ENCODE data around the gene MEF2B. TPM values are rescaled to one million over a fixed set of nuclear protein-coding genes. Genes with fewer than 3 reads are reported as not detected.
"Not testable (repeated sequence)": the region's sequence is repeated elsewhere in the genome, so short reads cannot be mapped to it uniquely, and the experiment has no call there.

Gene MEF2B
- total and polyA plus RNA-seq, 2 experiments from 2014 or later, result 7.4 to 8.3 TPM

- TF ChIP-seq, protein P1, sequence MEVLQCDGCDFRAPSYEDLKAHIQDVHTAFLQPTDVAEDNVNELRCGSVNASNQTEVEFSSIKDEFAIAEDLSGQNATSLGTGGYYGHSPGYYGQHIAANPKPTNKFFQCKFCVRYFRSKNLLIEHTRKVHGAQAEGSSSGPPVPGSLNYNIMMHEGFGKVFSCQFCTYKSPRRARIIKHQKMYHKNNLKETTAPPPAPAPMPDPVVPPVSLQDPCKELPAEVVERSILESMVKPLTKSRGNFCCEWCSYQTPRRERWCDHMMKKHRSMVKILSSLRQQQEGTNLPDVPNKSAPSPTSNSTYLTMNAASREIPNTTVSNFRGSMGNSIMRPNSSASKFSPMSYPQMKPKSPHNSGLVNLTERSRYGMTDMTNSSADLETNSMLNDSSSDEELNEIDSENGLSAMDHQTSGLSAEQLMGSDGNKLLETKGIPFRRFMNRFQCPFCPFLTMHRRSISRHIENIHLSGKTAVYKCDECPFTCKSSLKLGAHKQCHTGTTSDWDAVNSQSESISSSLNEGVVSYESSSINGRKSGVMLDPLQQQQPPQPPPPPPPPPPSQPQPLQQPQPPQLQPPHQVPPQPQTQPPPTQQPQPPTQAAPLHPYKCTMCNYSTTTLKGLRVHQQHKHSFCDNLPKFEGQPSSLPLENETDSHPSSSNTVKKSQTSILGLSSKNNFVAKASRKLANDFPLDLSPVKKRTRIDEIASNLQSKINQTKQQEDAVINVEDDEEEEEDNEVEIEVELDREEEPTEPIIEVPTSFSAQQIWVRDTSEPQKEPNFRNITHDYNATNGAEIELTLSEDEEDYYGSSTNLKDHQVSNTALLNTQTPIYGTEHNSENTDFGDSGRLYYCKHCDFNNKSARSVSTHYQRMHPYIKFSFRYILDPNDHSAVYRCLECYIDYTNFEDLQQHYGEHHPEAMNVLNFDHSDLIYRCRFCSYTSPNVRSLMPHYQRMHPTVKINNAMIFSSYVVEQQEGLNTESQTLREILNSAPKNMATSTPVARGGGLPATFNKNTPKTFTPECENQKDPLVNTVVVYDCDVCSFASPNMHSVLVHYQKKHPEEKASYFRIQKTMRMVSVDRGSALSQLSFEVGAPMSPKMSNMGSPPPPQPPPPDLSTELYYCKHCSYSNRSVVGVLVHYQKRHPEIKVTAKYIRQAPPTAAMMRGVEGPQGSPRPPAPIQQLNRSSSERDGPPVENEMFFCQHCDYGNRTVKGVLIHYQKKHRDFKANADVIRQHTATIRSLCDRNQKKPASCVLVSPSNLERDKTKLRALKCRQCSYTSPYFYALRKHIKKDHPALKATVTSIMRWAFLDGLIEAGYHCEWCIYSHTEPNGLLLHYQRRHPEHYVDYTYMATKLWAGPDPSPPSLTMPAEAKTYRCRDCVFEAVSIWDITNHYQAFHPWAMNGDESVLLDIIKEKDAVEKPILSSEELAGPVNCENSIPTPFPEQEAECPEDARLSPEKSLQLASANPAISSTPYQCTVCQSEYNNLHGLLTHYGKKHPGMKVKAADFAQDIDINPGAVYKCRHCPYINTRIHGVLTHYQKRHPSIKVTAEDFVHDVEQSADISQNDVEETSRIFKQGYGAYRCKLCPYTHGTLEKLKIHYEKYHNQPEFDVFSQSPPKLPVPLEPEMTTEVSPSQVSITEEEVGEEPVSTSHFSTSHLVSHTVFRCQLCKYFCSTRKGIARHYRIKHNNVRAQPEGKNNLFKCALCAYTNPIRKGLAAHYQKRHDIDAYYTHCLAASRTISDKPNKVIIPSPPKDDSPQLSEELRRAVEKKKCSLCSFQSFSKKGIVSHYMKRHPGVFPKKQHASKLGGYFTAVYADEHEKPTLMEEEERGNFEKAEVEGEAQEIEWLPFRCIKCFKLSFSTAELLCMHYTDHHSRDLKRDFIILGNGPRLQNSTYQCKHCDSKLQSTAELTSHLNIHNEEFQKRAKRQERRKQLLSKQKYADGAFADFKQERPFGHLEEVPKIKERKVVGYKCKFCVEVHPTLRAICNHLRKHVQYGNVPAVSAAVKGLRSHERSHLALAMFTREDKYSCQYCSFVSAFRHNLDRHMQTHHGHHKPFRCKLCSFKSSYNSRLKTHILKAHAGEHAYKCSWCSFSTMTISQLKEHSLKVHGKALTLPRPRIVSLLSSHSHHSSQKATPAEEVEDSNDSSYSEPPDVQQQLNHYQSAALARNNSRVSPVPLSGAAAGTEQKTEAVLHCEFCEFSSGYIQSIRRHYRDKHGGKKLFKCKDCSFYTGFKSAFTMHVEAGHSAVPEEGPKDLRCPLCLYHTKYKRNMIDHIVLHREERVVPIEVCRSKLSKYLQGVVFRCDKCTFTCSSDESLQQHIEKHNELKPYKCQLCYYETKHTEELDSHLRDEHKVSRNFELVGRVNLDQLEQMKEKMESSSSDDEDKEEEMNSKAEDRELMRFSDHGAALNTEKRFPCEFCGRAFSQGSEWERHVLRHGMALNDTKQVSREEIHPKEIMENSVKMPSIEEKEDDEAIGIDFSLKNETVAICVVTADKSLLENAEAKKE (CRISPR knock-in tag; IDR thresholded peaks at IDR 0.05), result no peak
Observed at GRCh38 chr19:19179548-19180441, 9.7 kb upstream of the MEF2B start (continued).

DNA sequence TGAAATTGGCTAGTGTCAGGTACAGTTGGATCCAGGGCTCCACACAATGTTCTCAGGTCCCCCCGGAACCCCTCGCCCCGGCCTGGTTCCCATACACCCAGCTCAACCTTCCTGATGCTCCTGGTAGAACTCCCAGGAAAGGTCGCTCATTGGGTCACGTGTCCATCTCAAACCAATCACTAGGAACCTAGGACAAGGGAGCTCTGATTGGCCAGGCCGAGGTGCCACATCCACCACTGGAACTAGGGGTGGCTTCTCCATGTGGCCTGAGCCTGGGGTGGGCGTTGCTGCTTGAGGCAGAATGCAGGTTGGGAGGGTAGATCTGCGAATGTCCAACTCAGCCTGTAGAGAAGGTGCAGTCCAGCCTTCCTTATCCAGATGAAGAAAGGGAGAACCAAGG lies 6.9 kb upstream of the MEF2B start:
- Histone ChIP-seq H3K27ac (ENCODE audit: low read depth) (no peak overlapping the region), H4K20me1 (replicated peaks; ENCODE audit: insufficient read depth) (no peaks in the 10 kb centered on the region), H3K4me3 (no peak overlapping the region), H3K4me1 (ENCODE audit: insufficient read depth) (peaks cover 6% of the 10 kb centered on the region), H3K27me3 (ENCODE audit: insufficient read depth) (peaks cover under 1% of the 10 kb centered on the region; the same call in 1 of the 2 replicates), H3K9me2 (ENCODE audit: insufficient read depth) (no peaks in the 10 kb centered on the region), H3K79me2 (replicated peaks; ENCODE audit: insufficient read depth) (no peaks in the 10 kb centered on the region), H3K36me3 (ENCODE audit: insufficient read depth) (no peaks in the 10 kb centered on the region), H3K4me2 (no peak overlapping the region), H3F3A (replicated peaks; ENCODE audit: low read depth) (no peaks in the 10 kb centered on the region), H2AFZ (no peak overlapping the region)
- Mint-ChIP-seq H3K27me3 (ENCODE audit: insufficient read depth, low read depth, poor library complexity) (peaks cover 10% of the 10 kb centered on the region), H3K4me3 (no peak overlapping the region), H3K36me3 (ENCODE audit: low read depth) (peaks cover 12% of the 10 kb centered on the region), H3K27ac (no peak overlapping the region), H3K4me1 (peaks cover 6% of the 10 kb centered on the region), H3K9me3 (no peaks in the 10 kb centered on the region)
- DNase-seq (ENCODE audit: low spot score) (no peak), ATAC-seq (no peak)
- TF ChIP-seq EZH2 (IDR thresholded peaks at IDR 0.05; ENCODE audit: low read depth, unreplicated experiment), result no peak
- TF ChIP-seq CREB1 (CRISPR knock-in tag; IDR thresholded peaks at IDR 0.05; ENCODE audit: low read depth), result no peak
- TF ChIP-seq ZNF114 (CRISPR knock-in tag; IDR thresholded peaks at IDR 0.05), result no peak

DNA sequence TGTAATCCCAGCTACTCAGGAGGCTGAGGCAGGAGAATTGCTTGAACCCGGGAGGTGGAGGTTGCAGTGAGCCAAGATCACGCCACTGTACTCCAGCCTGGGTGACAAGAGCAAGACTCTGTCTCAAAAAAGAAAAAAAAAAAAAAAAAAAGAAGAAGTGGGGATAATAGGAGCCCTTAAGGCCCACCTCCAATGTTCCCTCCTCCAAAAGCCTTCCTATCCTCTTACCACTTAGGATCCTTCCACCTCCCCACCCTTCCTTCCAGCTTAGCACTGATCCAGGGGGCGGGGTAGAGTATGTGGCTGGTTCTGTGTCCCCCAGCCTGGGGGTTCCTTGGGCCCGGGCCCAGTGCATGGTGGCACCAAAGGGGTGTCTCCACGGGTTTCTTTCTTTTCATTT lies 3.2 kb upstream of the MEF2B start:
- H2AFZ ChIP-seq; H3K27ac Mint-ChIP-seq; H3K36me3 Mint-ChIP-seq (ENCODE audit: low read depth); H3K4me3 ChIP-seq; H3K9me2 ChIP-seq (ENCODE audit: insufficient read depth); H3K36me3 ChIP-seq (ENCODE audit: insufficient read depth); H3K79me2 ChIP-seq (replicated peaks; ENCODE audit: insufficient read depth); H4K20me1 ChIP-seq (replicated peaks; ENCODE audit: insufficient read depth); ATAC-seq; H3K27ac ChIP-seq (ENCODE audit: low read depth); DNase-seq (ENCODE audit: low spot score); H3K4me2 ChIP-seq; H3K4me3 Mint-ChIP-seq; H3K9me3 Mint-ChIP-seq: not testable (repeated sequence)
- Histone ChIP-seq H3K4me1 (ENCODE audit: insufficient read depth) (peaks cover 16% of the 10 kb centered on the region), H3K27me3 (ENCODE audit: insufficient read depth) (peaks cover 28% of the 10 kb centered on the region), H3F3A (replicated peaks; ENCODE audit: low read depth) (peaks cover 12% of the 10 kb centered on the region; the same call in 1 of the 2 replicates)
- H3K4me1 Mint-ChIP-seq, result peaks cover 25% of the 10 kb centered on the region
- peaks cover 31% of the 10 kb centered on the region for H3K27me3 Mint-ChIP-seq (ENCODE audit: insufficient read depth, low read depth, poor library complexity)
